NCI-H2171 treated with DMSO at 0.1 percent for 48 hours (cell line): ENCODE data around the gene CDAN1.
"Not testable (repeated sequence)": the region's sequence is repeated elsewhere in the genome, so short reads cannot be mapped to it uniquely, and the experiment has no call there.

Experiments
- DNase-seq: peaks from one replicate; lab custom pipeline; 2025; lab: John Stamatoyannopoulos, UW

Gene CDAN1

DNA sequence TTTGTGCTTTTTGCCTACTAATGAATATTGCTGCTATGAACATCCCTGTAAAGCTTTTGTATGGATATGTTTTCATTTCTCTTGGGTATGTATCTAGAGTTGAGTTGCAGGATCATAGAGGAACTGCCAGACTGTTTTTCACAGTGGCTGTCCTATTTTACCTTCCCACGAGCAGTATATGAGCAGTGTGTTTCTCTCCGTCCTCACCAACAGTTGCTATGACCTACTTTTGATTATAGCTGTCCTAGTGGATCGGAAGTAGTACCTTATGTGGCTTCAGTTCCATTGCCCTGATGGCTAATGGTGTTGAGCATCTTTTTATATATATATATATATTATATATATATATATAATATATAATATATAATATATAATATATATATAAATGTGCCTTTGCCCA is 25.2 kb downstream of the CDAN1 start:
- no peak for DNase-seq

DNA sequence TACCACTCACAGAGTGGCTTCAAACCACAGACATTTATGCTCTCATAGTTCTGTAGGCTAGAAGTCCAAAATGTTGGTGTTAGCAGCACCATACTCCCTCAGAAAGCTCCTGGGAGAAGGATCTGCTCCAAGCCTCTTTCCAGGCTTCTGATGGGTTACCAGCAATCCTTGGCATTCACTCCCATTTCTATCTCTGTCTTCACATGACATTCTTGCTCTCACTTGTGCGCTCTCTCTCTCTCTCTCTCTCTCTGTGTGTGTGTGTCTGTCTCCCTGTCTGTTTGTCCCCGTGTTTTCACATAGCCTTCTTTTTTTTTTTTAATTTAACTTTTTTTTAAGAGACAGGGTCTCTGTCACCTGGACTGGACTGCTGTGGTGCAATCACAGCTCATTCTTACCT is 26.3 kb downstream of the CDAN1 start:
- DNase-seq, result no peak

DNA sequence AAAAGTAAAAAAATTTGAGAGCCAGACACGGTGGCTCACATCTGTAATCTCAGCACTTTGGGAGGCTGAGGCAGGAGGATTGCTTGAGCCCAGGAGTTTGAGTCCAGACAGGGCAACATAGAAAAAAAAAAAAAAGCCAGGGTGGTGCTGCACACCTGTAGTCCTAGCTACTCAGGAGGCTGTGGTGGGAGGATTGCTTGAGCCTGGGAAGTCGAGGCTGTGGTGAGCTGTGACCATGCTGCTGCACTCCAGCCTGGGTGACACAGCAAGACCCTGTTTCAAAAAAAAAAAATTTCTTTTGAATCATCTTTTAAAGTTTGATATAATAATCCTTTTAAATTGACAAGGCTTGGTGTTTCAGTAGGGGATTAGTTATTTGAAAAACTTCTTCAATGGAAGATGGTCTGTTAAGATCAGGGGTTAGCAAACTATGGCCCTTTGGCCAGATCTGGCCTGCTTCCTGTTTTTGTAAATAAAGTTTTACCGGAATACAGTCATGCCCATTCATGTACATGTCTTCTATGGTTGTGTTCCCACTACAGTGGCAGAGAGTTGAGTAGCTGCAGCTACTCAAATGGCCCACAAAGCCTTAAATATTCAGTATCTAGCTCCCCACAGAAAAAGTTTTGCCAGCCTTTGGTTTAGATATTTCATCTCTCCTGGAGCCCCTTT is 28.9 kb downstream of the CDAN1 start:
- no peak for DNase-seq

DNA sequence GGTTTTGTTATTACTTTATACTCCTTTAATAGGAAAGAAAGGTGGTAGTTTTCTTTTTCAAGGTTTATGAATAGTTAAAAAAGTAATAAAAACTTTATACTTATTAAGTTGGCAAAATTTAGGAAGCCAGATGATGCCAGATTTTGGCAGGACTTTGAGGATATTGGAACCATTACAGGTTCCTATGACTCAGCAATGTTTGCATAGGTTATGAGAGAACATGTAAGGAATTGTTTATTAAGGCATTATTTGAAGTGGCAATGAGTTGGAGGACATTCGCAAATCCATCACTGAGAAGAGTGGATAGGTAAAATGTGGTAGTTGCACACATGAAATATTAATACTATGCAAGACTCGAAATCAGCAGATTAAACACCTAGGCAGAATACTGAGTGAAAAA is 29.9 kb downstream of the CDAN1 start:
- no peak for DNase-seq

DNA sequence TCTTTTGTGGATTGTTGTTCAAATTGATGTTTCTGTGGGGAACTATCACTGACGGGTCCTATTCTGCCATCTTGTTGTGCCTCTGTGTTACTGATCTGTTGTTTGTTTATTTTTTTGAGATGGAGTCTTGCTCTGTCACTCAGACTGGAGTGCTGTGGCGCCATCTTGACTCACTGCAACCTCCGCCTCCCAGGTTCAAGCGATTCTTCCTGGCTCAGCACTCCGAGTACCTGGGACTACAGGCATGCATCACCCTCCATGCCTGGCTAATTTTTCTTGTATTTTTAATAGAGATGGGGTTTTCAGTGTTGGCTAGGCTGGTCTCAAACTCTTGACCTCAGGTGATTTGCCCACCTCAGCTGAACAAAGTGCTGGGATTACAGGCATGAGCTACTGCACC is 31.6 kb downstream of the CDAN1 start:
- no peak for DNase-seq

DNA sequence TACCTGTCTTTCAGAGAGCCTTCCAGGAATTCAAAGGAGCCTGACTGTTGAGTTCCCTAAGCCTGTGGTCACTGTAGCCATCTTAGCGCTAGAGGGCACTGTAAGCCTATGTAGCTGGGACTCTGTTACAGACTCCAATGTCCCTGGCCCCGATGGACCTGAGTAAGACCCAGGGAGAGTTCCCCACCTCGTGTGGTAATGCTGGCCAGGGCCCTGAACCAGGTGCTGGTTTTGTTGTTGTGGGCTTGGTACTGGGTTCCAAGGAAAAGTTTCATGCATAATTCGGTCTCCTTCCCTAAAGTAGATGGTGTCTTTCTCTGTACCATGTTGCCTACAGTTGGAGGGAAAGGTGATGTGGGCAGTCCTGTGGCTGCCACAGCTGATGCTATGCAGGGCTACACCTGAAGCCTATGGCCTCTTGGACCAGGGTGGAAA is 32.4 kb downstream of the CDAN1 start:
- DNase-seq, result peak; percentile 64

DNA sequence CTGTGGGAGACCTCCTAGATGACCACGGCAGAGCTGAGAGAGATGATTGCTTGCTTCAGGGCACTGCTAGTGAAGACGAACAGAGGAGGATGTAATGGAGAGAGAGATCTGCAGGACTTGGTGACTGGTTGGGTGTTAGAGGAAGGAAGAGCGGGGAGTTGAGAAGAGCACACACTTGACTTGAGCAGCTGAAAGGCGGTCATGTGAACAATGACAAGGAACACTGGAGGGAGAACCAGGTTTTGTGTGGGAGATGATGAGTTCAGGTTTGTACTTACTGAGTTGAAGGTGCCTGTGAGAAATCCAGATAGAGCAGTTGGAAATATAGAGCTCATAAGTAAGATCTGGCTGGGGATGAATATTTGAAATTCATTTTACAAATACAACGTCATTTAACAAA is 40.3 kb downstream of the CDAN1 start:
- DNase-seq, result no peak

DNA sequence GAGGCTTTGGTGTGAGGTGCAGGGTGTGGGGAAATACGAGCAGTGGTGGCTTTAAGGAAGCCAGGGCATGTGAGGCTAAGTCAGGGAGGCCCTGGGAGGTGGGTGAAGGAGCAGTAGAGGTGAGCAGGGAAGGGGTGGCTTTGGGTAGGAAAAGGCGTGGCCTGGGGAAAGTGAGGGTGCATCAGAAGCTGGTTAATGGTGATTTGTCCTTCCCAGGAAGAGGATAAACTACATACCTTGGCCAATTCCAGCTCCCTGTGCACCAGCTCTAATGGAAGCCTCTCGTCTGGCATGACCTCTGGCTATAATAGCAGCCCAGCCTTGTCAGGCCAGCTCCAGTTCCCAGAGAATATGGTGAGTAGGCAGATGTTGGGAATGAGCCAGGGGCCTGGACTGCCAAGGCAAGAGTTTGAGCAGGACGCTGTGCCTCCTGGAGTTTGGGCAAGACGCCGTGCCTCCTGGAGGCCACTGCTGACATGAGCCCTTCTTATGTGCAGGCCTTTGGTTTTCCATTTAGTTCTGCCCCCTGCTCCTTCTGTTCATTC is 41.3 kb downstream of the CDAN1 start:
- DNase-seq, result no peak

DNA sequence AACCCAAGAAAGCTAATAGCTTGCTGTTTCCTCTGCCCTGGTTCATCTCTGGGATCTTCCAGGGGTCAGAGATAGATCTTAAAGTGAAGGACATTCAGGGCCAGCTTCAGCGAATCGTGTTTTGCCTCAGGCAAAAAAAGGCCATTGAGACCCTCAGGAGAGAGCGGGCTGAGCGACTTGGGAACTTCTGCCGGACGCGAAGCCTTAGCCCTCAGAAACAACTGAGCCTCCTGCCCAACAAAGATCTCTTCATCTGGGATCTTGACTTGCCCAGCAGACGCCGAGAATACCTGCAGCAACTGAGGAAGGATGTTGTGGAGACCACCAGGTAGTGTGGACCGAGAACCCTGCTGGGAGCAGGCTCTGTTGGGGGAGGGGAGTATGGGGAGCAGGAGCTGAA is 42.5 kb downstream of the CDAN1 start:
- DNase-seq, result no peak

DNA sequence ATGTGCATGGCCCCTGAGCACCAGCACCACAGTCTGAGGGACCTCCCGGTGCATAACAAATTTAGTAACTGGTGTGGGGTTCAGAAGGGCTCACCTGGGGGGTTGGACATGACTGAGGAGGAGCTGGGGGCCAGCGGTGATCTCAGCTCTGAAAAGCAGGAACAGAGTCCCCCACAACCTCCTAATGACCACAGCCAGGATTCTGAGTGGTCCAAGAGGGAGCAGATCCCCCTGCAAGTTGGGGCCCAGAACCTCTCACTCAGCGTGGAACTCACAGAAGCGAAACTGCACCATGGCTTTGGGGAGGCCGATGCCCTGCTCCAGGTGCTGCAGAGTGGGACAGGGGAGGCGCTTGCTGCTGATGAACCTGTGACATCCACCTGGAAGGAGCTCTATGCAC is 43.0 kb downstream of the CDAN1 start:
- no peak for DNase-seq

DNA sequence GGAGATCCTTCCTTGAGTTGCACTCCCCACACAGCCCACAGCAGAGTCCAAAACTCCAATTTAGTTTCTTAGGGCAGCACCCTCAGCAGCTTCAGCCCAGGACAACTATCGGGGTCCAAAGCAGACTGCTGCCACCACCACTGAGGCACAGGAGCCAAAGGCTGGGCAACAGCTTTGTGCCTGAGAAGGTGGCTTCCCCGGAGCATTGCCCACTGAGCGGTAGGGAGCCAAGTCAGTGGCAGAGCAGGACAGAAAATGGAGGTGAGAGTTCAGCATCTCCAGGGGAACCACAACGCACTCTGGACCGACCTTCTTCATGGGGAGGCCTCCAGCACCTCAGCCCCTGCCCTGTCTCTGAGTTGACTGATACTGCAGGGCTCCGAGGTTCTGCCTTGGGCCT is 43.4 kb downstream of the CDAN1 start:
- DNase-seq, result no peak

DNA sequence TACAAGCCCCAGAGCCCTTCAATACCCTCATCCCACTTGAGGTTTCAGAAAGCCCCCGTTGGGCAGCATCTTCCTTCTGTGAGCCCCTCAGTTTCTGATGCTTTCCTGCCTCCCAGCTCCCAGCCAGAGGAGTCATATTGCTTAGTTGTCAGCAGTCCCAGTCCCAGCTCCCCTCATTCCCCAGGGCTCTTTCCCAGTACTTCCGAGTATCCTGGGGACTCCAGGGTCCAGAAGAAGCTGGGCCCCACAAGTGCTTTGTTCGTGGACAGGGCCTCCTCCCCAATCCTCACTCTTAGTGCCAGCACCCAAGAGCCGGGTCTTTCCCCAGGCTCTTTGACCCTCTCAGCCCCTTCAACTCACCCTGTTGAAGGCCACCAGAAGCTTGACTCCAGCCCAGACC is 43.9 kb downstream of the CDAN1 start:
- DNase-seq, result no peak

DNA sequence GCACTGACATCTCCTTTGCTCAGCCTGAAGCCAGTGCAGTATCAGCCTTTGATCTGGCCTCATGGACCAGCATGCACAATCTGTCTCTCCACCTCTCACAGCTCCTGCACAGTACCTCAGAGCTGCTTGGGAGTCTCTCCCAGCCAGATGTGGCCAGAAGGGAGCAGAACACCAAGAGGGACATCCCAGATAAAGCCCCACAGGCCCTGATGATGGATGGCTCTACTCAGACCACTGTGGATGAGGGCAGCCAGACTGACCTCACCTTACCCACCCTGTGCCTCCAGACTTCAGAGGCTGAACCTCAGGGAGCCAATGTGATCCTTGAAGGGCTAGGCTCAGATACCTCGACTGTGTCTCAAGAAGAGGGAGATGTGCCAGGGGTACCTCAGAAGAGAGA is 44.4 kb downstream of the CDAN1 start:
- no peak for DNase-seq

DNA sequence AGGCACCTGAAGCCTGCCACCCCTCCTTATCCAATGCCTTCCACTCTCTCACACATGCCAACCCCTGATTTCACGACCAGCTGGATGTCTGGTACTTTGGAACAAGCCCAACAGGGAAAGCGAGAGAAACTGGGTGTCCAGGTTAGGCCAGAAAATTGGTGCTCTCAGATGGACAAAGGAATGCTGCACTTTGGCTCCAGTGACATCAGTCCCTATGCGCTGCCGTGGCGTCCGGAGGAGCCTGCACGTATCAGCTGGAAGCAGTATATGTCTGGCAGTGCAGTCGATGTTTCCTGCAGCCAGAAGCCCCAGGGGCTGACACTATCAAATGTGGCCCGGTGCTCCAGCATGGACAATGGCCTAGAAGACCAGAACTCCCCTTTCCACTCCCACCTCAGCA is 45.2 kb downstream of the CDAN1 start:
- DNase-seq, result no peak

DNA sequence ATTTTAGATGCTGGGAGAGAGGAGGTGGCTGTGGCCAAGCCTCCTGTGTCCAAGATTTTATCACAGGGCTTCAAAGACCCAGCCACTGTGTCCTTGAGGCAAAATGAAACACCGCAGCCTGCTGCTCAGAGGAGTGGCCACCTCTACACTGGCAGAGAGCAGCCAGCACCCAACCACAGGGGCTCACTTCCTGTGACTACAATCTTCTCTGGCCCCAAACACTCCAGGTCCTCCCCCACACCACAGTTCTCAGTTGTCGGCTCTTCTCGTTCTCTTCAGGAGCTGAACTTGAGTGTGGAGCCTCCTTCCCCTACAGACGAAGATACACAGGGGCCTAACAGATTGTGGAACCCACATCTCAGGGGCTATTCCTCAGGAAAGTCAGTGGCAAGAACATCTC is 45.6 kb downstream of the CDAN1 start:
- DNase-seq, result no peak

DNA sequence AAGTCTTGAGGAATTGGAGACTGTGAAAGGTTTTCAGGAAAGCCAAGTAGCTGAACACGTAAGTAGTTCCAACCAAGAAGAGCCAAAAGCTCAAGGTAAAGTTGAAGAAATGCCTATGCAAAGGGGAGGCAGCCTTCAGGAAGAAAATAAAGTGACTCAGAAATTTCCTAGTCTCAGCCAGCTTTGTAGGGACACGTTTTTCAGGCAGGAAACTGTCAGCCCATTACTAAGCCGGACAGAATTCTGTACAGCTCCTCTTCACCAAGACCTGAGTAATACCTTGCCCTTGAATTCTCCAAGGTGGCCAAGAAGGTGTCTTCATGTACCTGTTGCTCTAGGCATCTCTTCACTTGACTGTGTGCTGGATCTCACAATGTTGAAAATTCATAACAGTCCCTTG is 48.6 kb downstream of the CDAN1 start:
- no peak for DNase-seq

DNA sequence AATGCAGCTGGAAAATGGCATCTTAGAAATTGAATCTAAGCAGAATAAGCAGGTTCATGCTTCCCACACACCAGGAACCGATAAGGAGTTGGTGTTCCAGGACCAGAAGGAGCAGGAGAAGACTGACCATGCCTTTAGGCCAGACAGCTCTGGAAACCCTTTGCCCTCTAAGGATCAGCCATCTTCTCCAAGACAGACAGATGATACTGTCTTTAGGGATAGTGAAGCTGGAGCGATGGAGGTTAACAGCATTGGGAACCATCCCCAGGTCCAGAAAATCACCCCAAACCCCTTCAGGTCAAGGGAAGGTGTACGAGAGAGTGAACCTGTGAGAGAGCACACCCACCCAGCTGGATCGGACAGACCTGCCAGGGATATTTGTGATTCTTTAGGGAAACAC is 49.2 kb downstream of the CDAN1 start:
- no peak for DNase-seq

DNA sequence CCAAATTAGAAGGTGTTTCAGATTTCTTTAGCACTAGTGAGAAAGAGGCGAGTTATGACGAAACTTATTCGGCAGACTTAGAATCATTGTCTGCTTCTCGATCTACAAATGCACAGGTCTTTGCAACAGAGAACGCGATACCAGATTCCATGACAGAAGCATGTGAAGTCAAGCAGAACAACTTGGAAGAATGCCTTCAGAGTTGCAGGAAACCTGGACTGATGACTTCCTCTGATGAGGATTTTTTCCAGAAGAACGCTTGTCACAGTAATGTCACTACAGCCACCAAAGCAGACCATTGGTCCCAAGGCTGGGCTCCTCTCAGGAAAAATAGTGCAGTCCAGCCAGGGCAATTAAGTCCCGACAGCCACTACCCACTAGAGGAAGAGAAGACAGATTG is 50.6 kb downstream of the CDAN1 start:
- DNase-seq, result no peak

DNA sequence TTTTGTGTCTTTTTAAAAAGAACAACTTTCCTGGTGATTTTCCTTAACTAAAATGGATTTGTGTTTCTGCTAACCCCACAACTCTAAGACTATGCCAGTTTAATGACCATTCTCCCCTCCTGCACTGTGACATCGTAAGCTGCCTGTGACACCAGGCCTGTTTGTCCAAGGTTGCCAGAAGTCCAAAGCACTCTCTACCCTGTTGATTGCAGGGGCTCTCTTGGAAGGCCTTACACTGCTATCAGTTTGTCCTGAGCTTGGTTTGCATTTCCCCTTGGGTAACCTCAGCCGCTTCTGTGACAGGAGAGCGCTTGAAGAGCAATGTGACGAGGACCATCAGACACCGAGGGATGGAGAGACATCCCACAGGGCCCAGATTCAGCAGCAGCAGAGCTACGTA is 55.8 kb downstream of the CDAN1 start:
- no peak for DNase-seq

DNA sequence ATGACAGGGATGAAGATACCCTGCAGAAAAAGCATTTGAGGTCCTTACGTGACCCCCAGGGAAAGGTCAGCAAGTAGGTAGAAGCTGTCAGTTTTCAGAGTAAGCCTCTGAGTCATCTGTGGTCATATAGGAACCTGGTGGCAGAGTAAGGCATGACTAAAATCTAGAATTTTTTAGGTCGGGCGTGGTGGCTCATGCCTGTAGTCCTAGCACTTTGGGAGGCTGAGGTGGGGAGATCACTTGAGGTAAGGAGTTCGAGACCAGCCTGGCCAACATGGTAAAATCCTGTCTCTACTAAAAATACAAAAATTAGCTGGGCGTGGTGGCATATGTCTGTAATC is 56.8 kb downstream of the CDAN1 start:
- not testable (repeated sequence) for DNase-seq

DNA sequence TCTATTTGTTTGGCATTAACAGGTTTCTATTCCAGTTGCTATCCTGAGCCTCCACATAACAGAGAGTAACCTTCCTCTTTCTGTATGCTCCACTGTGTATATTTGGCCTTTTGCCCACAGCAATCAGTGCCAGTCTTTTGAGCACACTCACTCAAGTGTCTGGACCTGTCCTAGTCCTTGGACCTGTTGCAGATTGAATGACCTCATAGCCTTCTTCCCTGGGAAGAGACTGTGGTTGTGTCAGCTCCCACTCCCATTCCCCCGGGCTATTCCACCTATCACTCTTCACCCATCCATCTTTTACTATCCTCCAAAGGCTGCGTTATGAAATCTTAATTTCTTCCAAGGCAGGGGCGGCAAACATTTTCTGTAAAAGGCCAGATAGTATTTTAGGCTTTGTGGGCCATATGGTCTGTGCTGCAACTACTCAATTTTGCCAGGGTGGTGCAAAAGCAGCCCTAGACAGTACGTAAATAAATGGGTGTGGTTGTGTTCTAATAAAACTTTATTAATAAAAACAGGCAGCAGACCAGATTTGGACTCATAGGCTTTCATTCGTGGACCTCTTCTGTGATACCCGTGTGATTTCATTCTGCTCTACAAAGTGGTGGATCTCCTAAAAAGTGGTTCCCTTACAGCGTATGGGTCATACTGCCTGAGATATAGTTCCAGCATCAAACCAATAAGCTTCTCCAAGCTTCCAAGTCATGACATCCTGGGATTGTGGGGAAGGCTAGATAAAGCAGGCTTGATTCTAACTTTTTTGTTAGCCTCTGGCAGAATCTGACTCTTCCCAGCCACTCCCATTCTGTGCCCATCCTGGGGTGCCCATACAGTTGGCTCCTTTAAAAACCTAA is 57.4 kb downstream of the CDAN1 start:
- no peak for DNase-seq

DNA sequence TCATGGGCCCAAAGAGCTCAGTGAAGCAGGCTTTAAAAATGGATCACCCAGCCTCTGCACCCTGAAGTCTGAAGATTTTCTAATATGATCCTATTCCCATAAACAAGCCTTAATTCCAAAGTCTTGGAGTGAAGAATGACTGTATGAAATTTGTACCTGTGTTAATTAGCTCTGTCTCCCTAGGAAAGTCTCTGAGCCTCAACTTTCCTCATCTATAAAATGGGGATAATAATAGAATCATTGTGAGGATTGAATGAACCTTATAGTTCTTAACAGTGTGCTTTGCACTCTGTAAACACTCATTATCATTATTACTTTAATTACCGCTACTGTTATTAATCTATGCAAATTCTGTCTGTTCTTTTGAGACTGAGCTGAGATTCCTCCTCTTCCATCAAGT is 61.9 kb downstream of the CDAN1 start:
- no peak for DNase-seq

DNA sequence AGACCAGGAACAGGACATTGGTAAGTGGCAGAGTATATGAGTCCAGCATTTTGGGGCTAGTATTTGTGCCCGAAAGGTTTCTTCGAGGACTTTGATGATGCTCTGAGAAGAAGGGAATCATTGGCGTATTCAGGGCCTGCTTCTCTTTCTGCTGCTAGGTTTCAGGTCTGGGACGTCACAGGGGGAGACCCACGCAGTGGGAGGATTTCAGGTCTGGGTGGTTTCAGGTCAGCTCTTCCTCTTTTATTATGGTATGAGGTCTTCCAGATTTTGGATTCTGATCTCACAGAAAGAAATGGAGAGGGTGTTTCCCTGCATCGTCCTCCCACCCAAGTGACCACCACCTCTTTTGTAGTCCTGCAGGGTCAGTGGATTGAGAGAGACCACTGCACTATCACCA is 62.5 kb downstream of the CDAN1 start:
- DNase-seq, result no peak
